Measurements from ENCODE around the gene CNTNAP2.

CNTNAP2 gene

GRCh38 chr7:148287538-148287937 lies 2170.9 kb downstream of the CNTNAP2 start:
- Histone ChIP-seq H3K79me2 (ENCODE audit: control insufficient read depth, insufficient read depth, low read length, poor library complexity) (no peaks in the 10 kb centered on the region), H2AK5ac (ENCODE audit: low read length) (no peak overlapping the region), H2AFZ (ENCODE audit: insufficient read depth, low read length, poor library complexity) (no peak overlapping the region), H3K36me3 (ENCODE audit: control insufficient read depth in 1 of 2, insufficient read depth in 2 of 2, low read length in 2 of 2) (no peaks in the 10 kb centered on the region), H2BK12ac (ENCODE audit: low read length) (peak overlapping the region; percentile 58), H4K12ac (ENCODE audit: low read depth, low read length) (no peak overlapping the region), H3K4me3 (ENCODE audit: low read depth, low read length) (no peak overlapping the region), H2BK5ac (ENCODE audit: low read depth, low read length, poor library complexity) (no peak overlapping the region), H4K8ac (ENCODE audit: low read depth, low read length) (no peak overlapping the region), H2BK120ac (ENCODE audit: insufficient read depth, low read length, poor library complexity) (no peak overlapping the region), H3K4me1 (ENCODE audit: control insufficient read depth in 1 of 2, insufficient read depth in 2 of 2, low read length in 2 of 2) (peaks cover 3 to 5% of the 10 kb centered on the region in 2 experiments), H3K27ac (ENCODE audit: low read depth, low read length) (no peak overlapping the region), H3K14ac (ENCODE audit: low read length) (no peak overlapping the region), H3K4me2 (ENCODE audit: low read length) (no peak overlapping the region), H3K18ac (ENCODE audit: low read length) (no peak overlapping the region), H3K9me3 (ENCODE audit: insufficient read depth, low read depth, low read length) (no peaks in the 10 kb centered on the region), H3K9ac (ENCODE audit: low read length) (no peak overlapping the region), H4K91ac (ENCODE audit: low read depth, low read length) (peak overlapping the region; percentile 37), H3K79me1 (ENCODE audit: low read length) (peaks cover 5% of the 10 kb centered on the region), H3K23ac (ENCODE audit: low read length) (no peak overlapping the region), H3K27me3 (ENCODE audit: insufficient read depth, low read length) (no peaks in the 10 kb centered on the region), H3K4ac (ENCODE audit: low read depth, low read length) (no peak overlapping the region)
- whole genome bisulfite sequencing (ENCODE audit: extremely low coverage, insufficient coverage, insufficient read length), result no CpG with 5 or more reads among the region's 2 CpGs
- no peak for DNase-seq

GRCh38 chr7:148288592-148289151 lies 2172.1 kb downstream of the CNTNAP2 start:
- peaks cover 5% of the 10 kb centered on the region for H3K79me1 ChIP-seq (ENCODE audit: low read length)
- no peak overlapping the region for H4K12ac ChIP-seq (ENCODE audit: low read depth, low read length)
- no peak overlapping the region for H3K4ac ChIP-seq (ENCODE audit: low read depth, low read length)
- H2BK12ac ChIP-seq (ENCODE audit: low read length), result peak overlapping the region; percentile 45
- H3K9ac ChIP-seq (ENCODE audit: low read length), result no peak overlapping the region
- H3K79me2 ChIP-seq (ENCODE audit: control insufficient read depth, insufficient read depth, low read length, poor library complexity), result no peaks in the 10 kb centered on the region
- H2BK120ac ChIP-seq (ENCODE audit: insufficient read depth, low read length, poor library complexity), result no peak overlapping the region
- no peak overlapping the region for H2AK5ac ChIP-seq (ENCODE audit: low read length)
- no peak for DNase-seq
- H3K9me3 ChIP-seq (ENCODE audit: insufficient read depth, low read depth, low read length), result no peaks in the 10 kb centered on the region
- peak overlapping the region; percentile 22 for H4K91ac ChIP-seq (ENCODE audit: low read depth, low read length)
- H2AFZ ChIP-seq (ENCODE audit: insufficient read depth, low read length, poor library complexity), result no peak overlapping the region
- no peak overlapping the region for H3K18ac ChIP-seq (ENCODE audit: low read length)
- no peaks in the 10 kb centered on the region for H3K27me3 ChIP-seq (ENCODE audit: insufficient read depth, low read length)
- H2BK5ac ChIP-seq (ENCODE audit: low read depth, low read length, poor library complexity), result no peak overlapping the region
- H3K4me3 ChIP-seq (ENCODE audit: low read depth, low read length), result no peak overlapping the region
- H3K4me1 ChIP-seq (ENCODE audit: control insufficient read depth in 1 of 2, insufficient read depth in 2 of 2, low read length in 2 of 2), result peaks cover 3 to 5% of the 10 kb centered on the region in 2 experiments
- H3K27ac ChIP-seq (ENCODE audit: low read depth, low read length), result no peak overlapping the region
- H3K23ac ChIP-seq (ENCODE audit: low read length), result no peak overlapping the region
- H3K36me3 ChIP-seq (ENCODE audit: control insufficient read depth in 1 of 2, insufficient read depth in 2 of 2, low read length in 2 of 2), result no peaks in the 10 kb centered on the region
- H3K4me2 ChIP-seq (ENCODE audit: low read length), result no peak overlapping the region
- H4K8ac ChIP-seq (ENCODE audit: low read depth, low read length), result no peak overlapping the region
- WGBS (ENCODE audit: extremely low coverage, insufficient coverage, insufficient read length), result no CpG with 5 or more reads among the region's 1 CpG
- H3K14ac ChIP-seq (ENCODE audit: low read length), result no peak overlapping the region

GRCh38 chr7:148289630-148290029 lies 2173.0 kb downstream of the CNTNAP2 start:
- Histone ChIP-seq H3K23ac (ENCODE audit: low read length) (no peak overlapping the region), H4K91ac (ENCODE audit: low read depth, low read length) (no peak overlapping the region), H3K79me1 (ENCODE audit: low read length) (peaks cover 5% of the 10 kb centered on the region), H4K12ac (ENCODE audit: low read depth, low read length) (no peak overlapping the region), H3K18ac (ENCODE audit: low read length) (peak overlapping the region; percentile 92), H3K27me3 (ENCODE audit: insufficient read depth, low read length) (no peaks in the 10 kb centered on the region), H3K27ac (ENCODE audit: low read depth, low read length) (no peak overlapping the region), H3K79me2 (ENCODE audit: control insufficient read depth, insufficient read depth, low read length, poor library complexity) (no peaks in the 10 kb centered on the region), H2BK12ac (ENCODE audit: low read length) (peak overlapping the region; percentile 95), H3K36me3 (ENCODE audit: control insufficient read depth in 1 of 2, insufficient read depth in 2 of 2, low read length in 2 of 2) (no peaks in the 10 kb centered on the region), H3K9me3 (ENCODE audit: insufficient read depth, low read depth, low read length) (no peaks in the 10 kb centered on the region), H2AFZ (ENCODE audit: insufficient read depth, low read length, poor library complexity) (no peak overlapping the region), H3K9ac (ENCODE audit: low read length) (no peak overlapping the region), H3K4me3 (ENCODE audit: low read depth, low read length) (no peak overlapping the region), H2BK5ac (ENCODE audit: low read depth, low read length, poor library complexity) (no peak overlapping the region), H3K4ac (ENCODE audit: low read depth, low read length) (no peak overlapping the region), H3K4me2 (ENCODE audit: low read length) (no peak overlapping the region), H2BK120ac (ENCODE audit: insufficient read depth, low read length, poor library complexity) (no peak overlapping the region), H4K8ac (ENCODE audit: low read depth, low read length) (peak overlapping the region; percentile 69), H3K4me1 (ENCODE audit: control insufficient read depth in 1 of 2, insufficient read depth in 2 of 2, low read length in 2 of 2) (peaks cover 3 to 5% of the 10 kb centered on the region in 2 experiments), H2AK5ac (ENCODE audit: low read length) (no peak overlapping the region), H3K14ac (ENCODE audit: low read length) (peak overlapping the region; percentile 83)
- no peak for DNase-seq
- no CpG with 5 or more reads among the region's 1 CpG for WGBS (ENCODE audit: extremely low coverage, insufficient coverage, insufficient read length)

- peaks cover 0 to under 1% of the 10 kb centered on the region in 2 experiments for H3K36me3 ChIP-seq (ENCODE audit: control insufficient read depth in 1 of 2, insufficient read depth in 2 of 2, low read length in 2 of 2)
- no peak overlapping the region for H2BK5ac ChIP-seq (ENCODE audit: low read depth, low read length, poor library complexity)
- H2AFZ ChIP-seq (ENCODE audit: insufficient read depth, low read length, poor library complexity), result no peak overlapping the region
- H3K79me1 ChIP-seq (ENCODE audit: low read length), result peaks cover 5% of the 10 kb centered on the region
- no peak for DNase-seq
- H3K14ac ChIP-seq (ENCODE audit: low read length), result no peak overlapping the region
- no peak overlapping the region for H3K27ac ChIP-seq (ENCODE audit: low read depth, low read length)
- no peak overlapping the region for H3K23ac ChIP-seq (ENCODE audit: low read length)
- no CpG with 5 or more reads among the region's 3 CpGs for WGBS (ENCODE audit: extremely low coverage, insufficient coverage, insufficient read length)
- H4K8ac ChIP-seq (ENCODE audit: low read depth, low read length), result no peak overlapping the region
- H3K18ac ChIP-seq (ENCODE audit: low read length), result no peak overlapping the region
- H3K9me3 ChIP-seq (ENCODE audit: insufficient read depth, low read depth, low read length), result no peaks in the 10 kb centered on the region
- no peaks in the 10 kb centered on the region for H3K79me2 ChIP-seq (ENCODE audit: control insufficient read depth, insufficient read depth, low read length, poor library complexity)
- H4K12ac ChIP-seq (ENCODE audit: low read depth, low read length), result no peak overlapping the region
- no peak overlapping the region for H3K4me2 ChIP-seq (ENCODE audit: low read length)
- no peak overlapping the region for H4K91ac ChIP-seq (ENCODE audit: low read depth, low read length)
- no peak overlapping the region for H3K4me3 ChIP-seq (ENCODE audit: low read depth, low read length)
- H3K4ac ChIP-seq (ENCODE audit: low read depth, low read length), result no peak overlapping the region
- no peaks in the 10 kb centered on the region for H3K27me3 ChIP-seq (ENCODE audit: insufficient read depth, low read length)
- H2BK12ac ChIP-seq (ENCODE audit: low read length), result no peak overlapping the region
- no peak overlapping the region for H2BK120ac ChIP-seq (ENCODE audit: insufficient read depth, low read length, poor library complexity)
- no peak overlapping the region for H2AK5ac ChIP-seq (ENCODE audit: low read length)
- H3K9ac ChIP-seq (ENCODE audit: low read length), result no peak overlapping the region
- H3K4me1 ChIP-seq (ENCODE audit: control insufficient read depth in 1 of 2, insufficient read depth in 2 of 2, low read length in 2 of 2), result peaks cover 3 to 5% of the 10 kb centered on the region in 2 experiments
Measured at GRCh38 chr7:148290538-148290937, 2173.9 kb downstream of the CNTNAP2 start.
